Activated CD8-positive, alpha-beta memory T cell treated with anti-CD3 and anti-CD28 coated beads, Interleukin-2, amount 50 U/mL, for 24 hours (primary cell): ENCODE measurements around the gene CHRM5.

ENCODE experiments used
- DNase-seq: peaks from one replicate; pipeline ENCODE4 v3.0.0-alpha.2; 2020; ENCODE audit errors: extremely low read depth

Gene CHRM5

DNA sequence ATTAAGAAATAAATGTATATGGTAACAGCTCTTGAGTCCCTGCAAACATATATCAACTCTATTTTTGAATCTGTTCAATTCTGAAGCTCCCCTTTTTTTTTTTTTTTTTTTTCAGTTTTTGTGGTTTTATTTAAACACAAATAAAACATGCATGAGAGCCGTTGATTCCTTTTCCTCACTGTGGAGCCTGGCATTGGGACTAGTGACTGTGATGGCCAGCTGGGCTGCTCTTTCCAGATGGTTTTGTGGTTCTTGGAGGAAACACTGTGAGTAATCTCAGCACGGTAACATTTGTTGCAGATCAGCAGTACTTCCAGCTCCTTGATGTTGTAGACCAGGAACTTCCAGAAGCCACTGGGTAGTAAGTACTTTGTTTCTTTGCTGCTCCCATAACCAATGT lies 117.4 kb downstream of the CHRM5 start:
- DNase-seq, result no peak

DNA sequence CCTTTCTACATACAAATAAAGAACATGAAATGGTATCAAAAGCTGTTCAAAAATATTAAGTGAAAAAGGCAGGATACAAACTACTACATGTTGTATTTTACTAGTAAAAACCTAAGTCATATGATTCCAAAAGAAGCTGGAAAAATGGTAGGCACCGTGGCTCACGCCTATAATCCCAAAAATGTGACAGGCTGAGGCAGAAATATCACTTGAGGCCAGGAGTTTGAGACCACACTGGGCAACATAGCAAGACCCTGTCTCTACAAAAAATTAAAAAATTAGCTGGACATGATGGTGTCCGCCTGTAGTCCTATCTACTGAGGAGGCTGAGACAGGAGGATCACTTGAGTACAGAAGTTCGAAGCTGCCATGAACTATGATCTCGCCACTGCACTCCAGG lies 131.6 kb downstream of the CHRM5 start:
- no peak for DNase-seq

DNA sequence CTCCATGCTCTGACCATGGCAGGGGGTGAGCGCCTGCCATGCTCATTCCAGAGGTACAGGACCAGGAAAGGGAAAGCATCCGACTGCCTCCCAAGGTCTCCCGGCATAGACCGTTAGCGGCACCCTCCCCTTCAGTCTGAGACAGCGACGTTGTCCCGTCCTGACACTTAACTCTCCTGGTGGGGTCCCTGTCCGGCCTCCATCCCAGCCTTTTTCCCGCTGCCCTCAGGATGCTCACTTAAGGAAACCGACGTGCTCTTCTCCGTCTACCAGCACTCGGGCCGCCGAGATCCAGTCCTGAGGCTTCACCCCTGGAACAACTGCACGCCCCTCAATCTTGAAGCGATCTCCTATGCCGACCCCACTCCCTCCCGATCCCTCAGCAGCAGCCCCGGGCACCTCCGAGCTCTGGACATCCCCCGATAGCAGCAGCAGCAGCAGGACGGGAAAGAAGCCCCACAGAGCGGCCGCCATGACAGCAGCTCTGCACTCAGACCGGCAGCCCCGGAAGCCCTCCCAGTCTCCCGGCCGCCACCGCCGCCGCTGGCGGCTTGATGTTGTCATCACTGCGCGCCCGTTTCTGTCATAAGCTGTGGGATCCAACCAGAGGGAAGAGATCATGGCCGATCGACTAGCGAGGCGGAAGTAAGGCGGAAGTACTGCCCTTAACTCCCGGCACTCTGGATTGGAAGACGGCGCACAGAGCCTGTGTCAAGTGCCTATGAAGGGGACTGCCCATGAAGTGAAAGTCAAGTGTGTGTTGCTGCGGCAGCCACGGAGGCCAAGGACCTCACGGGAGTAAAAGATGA lies 133.3 kb downstream of the CHRM5 start, which contains the start of the genes EMC7 and PGBD4:
EMC7 (minus strand) TSS at position 497 of the 809 bp plus-strand sequence; CDS start at position 474, 23 bp downstream.
PGBD4 (plus strand) TSS at position 718 of the 809 bp plus-strand sequence. CDS start 449 bp downstream, outside the sequence.
- peak; percentile 98 for DNase-seq

DNA sequence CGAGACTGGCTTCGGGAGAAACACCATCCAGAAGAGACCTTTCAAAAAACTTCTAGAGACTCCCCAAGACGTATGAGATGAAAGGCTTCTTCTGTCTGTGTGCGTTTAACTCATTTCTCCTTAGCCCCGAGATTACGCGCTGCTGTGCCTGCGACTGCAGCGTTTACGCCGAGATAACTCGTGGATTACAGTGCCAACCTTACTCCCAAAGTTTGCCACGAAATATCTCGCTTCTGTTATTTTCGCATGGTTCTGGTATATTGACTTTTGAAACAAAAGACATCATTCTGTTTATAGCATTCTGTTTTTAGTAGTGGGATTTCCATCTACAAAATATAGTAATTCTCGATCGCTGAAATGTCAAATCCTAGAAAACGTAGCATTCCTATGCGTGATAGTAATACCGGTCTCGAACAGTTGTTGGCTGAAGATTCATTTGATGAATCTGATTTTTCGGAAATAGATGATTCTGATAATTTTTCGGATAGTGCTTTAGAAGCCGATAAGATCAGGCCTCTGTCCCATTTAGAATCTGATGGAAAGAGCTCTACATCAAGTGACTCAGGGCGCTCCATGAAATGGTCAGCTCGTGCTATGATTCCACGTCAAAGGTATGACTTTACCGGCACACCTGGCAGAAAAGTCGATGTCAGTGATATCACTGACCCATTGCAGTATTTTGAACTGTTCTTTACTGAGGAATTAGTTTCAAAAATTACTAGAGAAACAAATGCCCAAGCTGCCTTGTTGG lies 134.1 kb downstream of the CHRM5 start:
- no peak for DNase-seq

DNA sequence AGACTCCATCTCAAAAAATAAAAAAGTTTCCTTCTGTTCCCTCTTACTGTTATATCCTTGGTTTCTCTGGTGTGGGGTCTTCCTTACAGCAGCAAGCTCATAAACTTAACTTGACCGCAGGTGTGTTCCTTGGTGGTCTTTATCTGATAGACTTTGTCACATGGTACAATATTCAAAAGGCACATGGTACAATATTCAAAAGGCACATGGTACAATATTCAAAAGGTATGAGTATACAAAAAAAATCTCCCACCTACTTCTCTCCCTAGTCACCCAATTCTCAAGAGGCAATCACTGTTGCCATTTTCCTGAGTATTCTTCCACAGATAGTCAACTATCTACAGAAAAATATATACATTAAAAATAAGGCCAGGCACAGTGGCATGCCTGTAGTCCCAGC lies 138.1 kb downstream of the CHRM5 start:
- no peak for DNase-seq

GRCh38 chr15:34107315-34107714 lies 139.0 kb downstream of the CHRM5 start:
- no peak for DNase-seq

GRCh38 chr15:34109797-34110663 lies 141.7 kb downstream of the CHRM5 start:
- no peak for DNase-seq

DNA sequence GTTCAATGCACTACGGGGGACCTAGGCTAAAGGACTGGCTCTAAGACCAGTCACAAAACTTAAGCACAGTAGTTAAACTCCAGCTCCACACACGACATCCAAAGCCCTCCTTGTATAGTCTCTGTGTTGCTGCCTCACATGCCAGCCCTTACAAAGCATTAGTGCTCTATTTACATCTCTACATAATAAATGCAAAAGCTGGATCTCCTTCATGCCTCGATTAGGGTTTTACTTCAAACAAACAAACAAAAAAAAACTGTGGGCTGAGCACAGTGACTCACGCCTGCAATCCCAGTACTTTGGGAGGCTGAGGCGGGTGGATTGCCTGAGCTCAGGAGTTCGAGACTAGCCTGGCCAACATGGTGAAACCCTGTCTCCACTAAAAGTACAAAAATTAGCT lies 143.2 kb downstream of the CHRM5 start:
- DNase-seq, result no peak

GRCh38 chr15:34114215-34114614 lies 145.9 kb downstream of the CHRM5 start:
- no peak for DNase-seq

DNA sequence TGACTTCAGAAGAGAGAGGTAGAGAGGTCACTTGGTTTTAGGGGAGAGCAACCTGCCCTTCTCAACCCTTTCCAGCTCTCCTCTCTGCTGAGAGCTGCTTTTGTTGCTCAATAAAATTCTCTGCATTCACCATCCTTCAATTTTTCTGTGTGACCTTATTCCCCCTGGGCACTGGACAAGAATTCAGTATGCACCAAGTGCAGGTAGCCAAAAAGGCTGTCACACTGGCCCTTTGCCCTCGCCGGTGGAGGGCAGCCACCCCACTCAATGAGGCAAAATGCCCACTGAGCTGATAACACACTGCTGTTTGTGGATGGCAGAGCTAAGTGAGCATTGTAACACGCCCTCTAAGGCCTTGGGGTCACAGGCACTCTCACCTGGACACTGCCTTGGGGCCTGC lies 146.4 kb downstream of the CHRM5 start:
- no peak for DNase-seq

DNA sequence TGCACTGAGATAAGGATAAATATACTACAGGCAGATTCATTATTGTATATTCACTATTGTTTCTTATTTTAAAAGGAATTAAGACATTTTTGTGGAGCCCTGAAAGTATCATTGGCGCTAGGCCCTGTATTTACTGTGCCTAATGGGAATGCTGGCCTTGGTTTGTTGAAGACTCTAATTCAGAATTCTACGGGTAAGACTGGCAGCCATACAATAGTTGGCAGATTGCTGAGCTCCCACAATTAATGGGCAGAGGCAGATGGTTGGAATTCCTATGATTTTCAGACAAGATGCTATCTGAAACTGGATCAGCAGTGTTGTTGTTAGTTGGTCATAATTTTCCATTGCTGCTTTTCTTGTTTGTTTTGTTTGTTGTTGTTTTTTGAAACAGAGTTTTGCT lies 148.3 kb downstream of the CHRM5 start:
- no peak for DNase-seq
